HCT116 (cell line): ENCODE measurements around the gene RAC2. TPM values are rescaled to one million over a fixed set of nuclear protein-coding genes. Genes with fewer than 3 reads are reported as not detected.
A peak's percentile ranks its signal among the peaks of the same experiment; 100 is the strongest.

ENCODE experiments used
- ATAC-seq: fragments of 200-7000 bp; cut with Tn5 transposase; 2 replicates; pipeline ENCODE4 v1.9.1; 2020; ENCODE audit warnings: mild to moderate bottlenecking, moderate library complexity
- BruUV-seq: library from RNA; stranded (reverse); fragments of 400-500 nt; replicated peaks from 2 replicates; lab custom pipeline; 2021; lab: Mats Ljungman, UMichigan
- CTCF ChIA-PET: fragments of 300-600 bp; sonication (Branson Sonifier 250); formaldehyde crosslinking; loops from one replicate; lab custom pipeline; 2021; ENCODE audit warnings: antibody characterized with exemption; lab: Charles Lee
- POLR2A ChIA-PET: fragments of 300-600, 350-600 bp; sonication (Branson Sonifier 250); formaldehyde crosslinking; loops from one replicate; lab custom pipeline; 2021; ENCODE audit warnings: antibody characterized with exemption; lab: Charles Lee
- RAD21 ChIA-PET, 2 experiments: fragments of 300-600 bp; sonication (Branson Sonifier 250); formaldehyde crosslinking; loops; one replicate each; lab custom pipeline; 2023; ENCODE audit warnings: low total read pairs in 2 of 2; ENCODE audit not compliant: uncharacterized antibody in 2 of 2, unreplicated experiment in 2 of 2, low non-redundant PET in 1 of 2; lab: Charles Lee
- DNase-seq: peaks from one replicate; pipeline ENCODE4 v3.0.0-alpha.2; 2010; ENCODE audit warnings: low read depth, low spot score
- H2AFZ ChIP-seq: fragments of 200-600 bp; shearing (Covaris generic), sonication (generic); 2 replicates; pipeline ENCODE4 v1.6.1; 2017; ENCODE audit warnings: low read depth, mixed run types, mixed read lengths, antibody characterized with exemption, low read length; ENCODE audit not compliant: poor library complexity, severe bottlenecking
- H3K27ac ChIP-seq: 2 replicates; pipeline ENCODE4 v1.5.1; 2012; ENCODE audit warnings: low read depth, low read length
- H3K27me3 ChIP-seq: fragments of 200-600 bp; sonication (generic); 2 replicates; pipeline ENCODE4 v1.6.1; 2016; ENCODE audit warnings: mixed run types, low read length, mixed read lengths; ENCODE audit not compliant: insufficient read depth
- H3K36me3 ChIP-seq, 2 experiments: fragments of 200-500 bp in 1 of 2; fragments of 200-600 bp in 1 of 2; sonication (Bioruptor generic) in 1 of 2; sonication (generic) in 1 of 2; 2 replicates each; pipeline versions ENCODE4 v1.5.1 to v1.6.1; 2014 to 2016; ENCODE audit warnings: low read length in 2 of 2, inconsistent platforms in 1 of 2, mixed read lengths in 1 of 2, mixed run types in 1 of 2; ENCODE audit not compliant: insufficient read depth in 2 of 2, control insufficient read depth in 1 of 2
- H3K4me1 ChIP-seq, 2 experiments: fragments of 200-600 bp in 1 of 2; sonication (generic) in 1 of 2; 2 replicates each; pipeline versions ENCODE4 v1.5.1 to v1.6.1; 2012 to 2017; ENCODE audit warnings: low read length in 2 of 2, inconsistent platforms in 1 of 2, mild to moderate bottlenecking in 1 of 2, mixed read lengths in 1 of 2, mixed run types in 1 of 2, moderate library complexity in 1 of 2; ENCODE audit not compliant: insufficient read depth in 2 of 2, control insufficient read depth in 1 of 2
- H3K4me2 ChIP-seq: fragments of 200-600 bp; sonication (generic); 2 replicates; pipeline ENCODE4 v1.6.1; 2017; ENCODE audit warnings: mixed run types, low read length, mixed read lengths
- H3K4me3 ChIP-seq, 2 experiments: fragments of 200-600 bp in 1 of 2; sonication (generic) in 1 of 2; replicated peaks in 1 of 2; 2 replicates each; pipeline ENCODE4 v1.5.1; 2011 to 2016; ENCODE audit warnings: low read length in 2 of 2, control low read depth in 1 of 2, low read depth in 1 of 2, mild to moderate bottlenecking in 1 of 2, mixed read lengths in 1 of 2, mixed run types in 1 of 2
- H3K79me2 ChIP-seq: fragments of 200-600 bp; sonication (generic); 2 replicates; pipeline ENCODE4 v1.6.1; 2017; ENCODE audit warnings: mild to moderate bottlenecking, mixed run types, low read length, moderate library complexity, mixed read lengths; ENCODE audit not compliant: insufficient read depth
- H3K9ac ChIP-seq: fragments of 200-600 bp; sonication (generic); 2 replicates; pipeline ENCODE4 v1.6.1; 2016; ENCODE audit warnings: low read length, mixed read lengths
- H3K9me2 ChIP-seq: fragments of 200-600 bp; sonication (generic), shearing (Covaris generic); 2 replicates; pipeline ENCODE4 v1.6.1; 2017; ENCODE audit warnings: mixed run types, mild to moderate bottlenecking, moderate library complexity; ENCODE audit not compliant: insufficient read depth
- H3K9me3 ChIP-seq, 2 experiments: fragments of 200-500 bp in 1 of 2; fragments of 200-600 bp in 1 of 2; sonication (Bioruptor generic) in 1 of 2; sonication (generic) in 1 of 2; 2 replicates each; pipeline ENCODE4 v1.6.1; 2014 to 2017; ENCODE audit warnings: low read length in 2 of 2, mixed read lengths in 2 of 2, inconsistent platforms in 1 of 2, low read depth in 1 of 2, mild to moderate bottlenecking in 1 of 2, mixed run types in 1 of 2, moderate library complexity in 1 of 2; ENCODE audit not compliant: control insufficient read depth in 1 of 2, insufficient read depth in 1 of 2
- H4K20me1 ChIP-seq: fragments of 200-600 bp; sonication (generic), shearing (Covaris generic); 2 replicates; pipeline ENCODE4 v1.6.1; 2017; ENCODE audit warnings: mixed run types, mild to moderate bottlenecking, moderate library complexity; ENCODE audit not compliant: insufficient read depth
- CBX3 ChIP-seq: IDR thresholded peaks from 2 replicates; pipeline ENCODE4 v1.6.1; 2012; ENCODE audit warnings: low read depth
- CEBPB ChIP-seq: IDR thresholded peaks from 2 replicates; pipeline ENCODE4 v1.6.1; 2012; ENCODE audit warnings: low read depth
- CTCF ChIP-seq, 3 experiments: fragments of 200-600 bp in 1 of 3; sonication (generic) in 1 of 3; IDR thresholded peaks in 2 of 3; conservative IDR thresholded peaks in 1 of 3; 2 replicates each; pipeline ENCODE4 v1.5.1; 2012 to 2017; ENCODE audit warnings: low read depth in 2 of 3, low read length in 2 of 3, antibody characterized with exemption in 1 of 3, borderline replicate concordance in 1 of 3, control low read depth in 1 of 3, mild to moderate bottlenecking in 1 of 3, mixed read lengths in 1 of 3, mixed run types in 1 of 3, moderate library complexity in 1 of 3; ENCODE audit not compliant: insufficient read depth in 1 of 3
- POLR2A ChIP-seq: IDR thresholded peaks from 2 replicates; pipeline ENCODE4 v1.7.0; 2011; ENCODE audit warnings: borderline replicate concordance; ENCODE audit not compliant: insufficient read depth, insufficient read length; ENCODE audit errors: extremely low read depth
- SIN3A ChIP-seq: IDR thresholded peaks from 2 replicates; pipeline ENCODE4 v1.6.1; 2012; ENCODE audit warnings: low read depth
- SP1 ChIP-seq: IDR thresholded peaks from 2 replicates; pipeline ENCODE4 v1.6.1; 2012; ENCODE audit warnings: low read depth
- TCF7L2 ChIP-seq: IDR thresholded peaks from 2 replicates; pipeline ENCODE4 v1.7.0; 2011; ENCODE audit warnings: borderline replicate concordance, inconsistent platforms; ENCODE audit not compliant: insufficient read depth, insufficient read length; ENCODE audit errors: extremely low read depth
- intact Hi-C: fragments of 100-400 bp; cut with micrococcal nuclease; formaldehyde crosslinking; loops from 2 replicates; pipeline ENCODE4 v1.10.0; 2022
- total RNA-seq: library from RNA; stranded (reverse); gene quantifications from one replicate; pipeline ENCODE4 v1.2.1, GENCODE V29; 2021; ENCODE audit not compliant: unreplicated experiment

The RAC2 gene
- total RNA-seq, 1 experiment from 2014 or later, result 62.0 TPM

- POLR2A ChIA-PET, result no interaction called here
- H3K9me2 ChIP-seq, result no peaks in the 10 kb centered on the region
- no peak overlapping the region for H3K9ac ChIP-seq
- H2AFZ ChIP-seq, result no peak overlapping the region
- TSS peak; percentile 60 for BruUV-seq
- TF ChIP-seq SP1 (no peak), CBX3 (no peak), CEBPB (no peak), SIN3A (no peak), CTCF (IDR thresholded peaks at IDR 0.05 in 2 of 3, conservative IDR thresholded peaks at IDR 0.05 in 1 of 3; ENCODE audit: borderline replicate concordance in 1 of 3, insufficient read depth in 1 of 3, low read depth in 2 of 3, low read length in 2 of 3) (0 out of 6 replicates have a peak, but pooled peaks of 1 of the 3 experiments have one; percentile 14), POLR2A (no peak), TCF7L2 (no peak)
- ATAC-seq, result no peak
- no peaks in the 10 kb centered on the region for H4K20me1 ChIP-seq
- peaks cover 0 to 7% of the 10 kb centered on the region in 2 experiments; a peak in 1 of 4 replicates for H3K36me3 ChIP-seq
- H3K9me3 ChIP-seq, result peaks cover 0 to 6% of the 10 kb centered on the region in 2 experiments; a peak in 1 of 4 replicates
- no peak for DNase-seq
- RAD21 ChIA-PET, result interaction anchor here in 1 of 2 experiments (1.0 kb wide), 1 partner anchor 34 kb away, joined by 3 read pairs; no protein-coding TSS in a partner anchor
- H3K27ac ChIP-seq, result no peak overlapping the region
- intact Hi-C loops, result no loop called here
- no peaks in the 10 kb centered on the region for H3K79me2 ChIP-seq
- no peak overlapping the region for H3K4me3 ChIP-seq
- H3K4me2 ChIP-seq, result no peak overlapping the region
- CTCF ChIA-PET, result interaction anchor here (2.5 kb wide), 1 partner anchor 34 kb away, joined by 16 read pairs; no protein-coding TSS in a partner anchor
- H3K4me1 ChIP-seq, result peaks cover 21 to 36% of the 10 kb centered on the region in 2 experiments
- no peaks in the 10 kb centered on the region for H3K27me3 ChIP-seq
Measured at GRCh38 chr22:37225481-37225880, 18.6 kb downstream of the RAC2 start.
